ENCODE data around the gene AHNAK2.

- TF ChIP-seq CTCF (IDR thresholded peaks at IDR 0.05; ENCODE audit: low read depth, low read length, poor library complexity, severe bottlenecking) (no peak), EZH2phosphoT487 (IDR thresholded peaks at IDR 0.05; ENCODE audit: borderline replicate concordance, low read length) (no peak)
Observed at GRCh38 chr14:104971447-104972240, 6.5 kb downstream of the AHNAK2 start.

Data from DOHH2 (cell line).